Sigmoid colon (tissue), 7 donors: ENCODE results near the gene COP1. TPM values are rescaled to one million over a fixed set of nuclear protein-coding genes. Genes with fewer than 3 reads are reported as not detected.

Experiments used
- DNase-seq: peaks from one replicate; pipeline ENCODE4 v3.0.0-alpha.2; 2019
- H3K27ac ChIP-seq, 4 donors: fragments of 200-600 bp; sonication (generic); one replicate each; pipeline ENCODE4 v1.5.1; 2016 to 2019; ENCODE audit warnings: mild to moderate bottlenecking in 1 of 4
- H3K27me3 ChIP-seq, 3 donors: fragments of 200-600 bp; sonication (generic); one replicate each; pipeline ENCODE4 v1.5.1; 2019; ENCODE audit warnings: mild to moderate bottlenecking in 1 of 3
- H3K36me3 ChIP-seq, 4 donors: fragments of 200-600 bp; sonication (generic); one replicate each; pipeline ENCODE4 v1.5.1; 2016 to 2019
- H3K4me1 ChIP-seq, 4 donors: fragments of 200-600 bp; sonication (generic); one replicate each; pipeline ENCODE4 v1.5.1; 2017 to 2019
- H3K4me3 ChIP-seq, 4 donors: fragments of 200-600 bp; sonication (generic); one replicate each; pipeline ENCODE4 v1.5.1; 2017 to 2019; ENCODE audit warnings: mild to moderate bottlenecking in 2 of 4, moderate library complexity in 1 of 4
- H3K9me3 ChIP-seq, 4 donors: fragments of 200-600 bp in 3 of 4; sonication (generic) in 3 of 4; one replicate each; pipeline versions ENCODE4 v1.5.1 to v1.6.1; 2013 to 2019
- CTCF ChIP-seq, 4 experiments: fragments of 450-650 bp in 3 of 4; fragments of 200-600 bp in 1 of 4; IDR thresholded peaks; one replicate each; pipeline ENCODE4 v1.5.1; 2016 to 2019; ENCODE audit warnings: antibody characterized with exemption in 4 of 4, mild to moderate bottlenecking in 3 of 4, moderate library complexity in 2 of 4
- EP300 ChIP-seq, 4 donors: sonication (generic); formaldehyde crosslinking; IDR thresholded peaks; one replicate each; pipeline ENCODE4 v1.6.1; 2017; ENCODE audit warnings: antibody characterized with exemption in 4 of 4
- POLR2A ChIP-seq, 2 donors: fragments of 450-650 bp; IDR thresholded peaks; one replicate each; pipeline ENCODE4 v1.6.1; 2016; ENCODE audit warnings: antibody characterized with exemption in 2 of 2, mild to moderate bottlenecking in 2 of 2, moderate library complexity in 2 of 2
- POLR2AphosphoS5 ChIP-seq, 4 donors: sonication (generic); formaldehyde crosslinking; IDR thresholded peaks; one replicate each; pipeline ENCODE4 v1.6.1; 2017; ENCODE audit warnings: antibody characterized with exemption in 4 of 4
- WGBS, 2 donors: extraction: QIAGEN DNeasy Blood & Tissue Kit; methylation state at CpG; one replicate each; pipeline ENCODE4 v1.1.7; 2013; 5-methylcytosine and 5-hydroxymethylcytosine counted together
- intact Hi-C: fragments of 100-400 bp; cut with DNase I; formaldehyde crosslinking; loops from one replicate; pipeline ENCODE4 v1.15.1; 2023
- polyA plus RNA-seq, 3 donors: library from polyadenylated mRNA; stranded (reverse); fragments of 200-250 nt; gene quantifications; one replicate each; pipeline ENCODE4 v1.2.3, GENCODE V29; 2013
- total RNA-seq, 4 donors: library from RNA; depleted of rRNA; stranded (reverse); fragments of >200 nt; gene quantifications; one replicate each; pipeline ENCODE4 v1.1.0, GENCODE V29; 2016
- donor health status: healthy with polysubstance abuse.
- donor health status: Bipolar disorder and iron deficiency.
- donor health status: healthy.

The COP1 gene
- total and polyA plus RNA-seq, 7 donors: 33.9 to 64.5 (median 55.9) TPM

- H3K4me1 ChIP-seq: no peaks in the 10 kb centered on the region
- intact Hi-C loops: no loop called here
- 96 to 100% methylated on average over 2 of the region's 2 CpGs for WGBS, 2 donors
- H3K9me3 ChIP-seq: no peaks in the 10 kb centered on the region
- H3K27ac ChIP-seq: no peak overlapping the region
- no peak for TF ChIP-seq POLR2A (IDR thresholded peaks at IDR 0.05)
- no peak for TF ChIP-seq EP300 (IDR thresholded peaks at IDR 0.05)
- no peak for TF ChIP-seq POLR2AphosphoS5 (IDR thresholded peaks at IDR 0.05)
- TF ChIP-seq CTCF (IDR thresholded peaks at IDR 0.05): no peak
- no peaks in the 10 kb centered on the region for H3K27me3 ChIP-seq
- no peak for DNase-seq
- H3K4me3 ChIP-seq: no peak overlapping the region
- H3K36me3 ChIP-seq: peaks cover 0 to 16% (median 2%) of the 10 kb centered on the region in 4 donors
Observed at GRCh38 chr1:176165573-176165972, 41.5 kb downstream of the COP1 start.

- TF ChIP-seq EP300 (IDR thresholded peaks at IDR 0.05) (no peak), CTCF (IDR thresholded peaks at IDR 0.05) (no peak), POLR2A (IDR thresholded peaks at IDR 0.05) (no peak), POLR2AphosphoS5 (IDR thresholded peaks at IDR 0.05) (no peak)
- Histone ChIP-seq H3K27ac (no peak overlapping the region), H3K9me3 (no peaks in the 10 kb centered on the region), H3K27me3 (no peaks in the 10 kb centered on the region), H3K4me1 (no peaks in the 10 kb centered on the region), H3K36me3 (peaks cover 0 to 16% (median 2%) of the 10 kb centered on the region in 4 donors), H3K4me3 (no peak overlapping the region)
- intact Hi-C loops: no loop called here
- no peak for DNase-seq
- 93 to 96% methylated on average over 2 of the region's 2 CpGs for WGBS, 2 donors
Observed at GRCh38 chr1:176164014-176164678, 42.9 kb downstream of the COP1 start.

- TF ChIP-seq POLR2A (IDR thresholded peaks at IDR 0.05) (no peak), EP300 (IDR thresholded peaks at IDR 0.05) (no peak), CTCF (IDR thresholded peaks at IDR 0.05) (no peak), POLR2AphosphoS5 (IDR thresholded peaks at IDR 0.05) (no peak)
- WGBS, 2 donors: 41 to 87% methylated on average over 2 of the region's 2 CpGs
- H3K9me3 ChIP-seq: peaks cover 0 to 11% (median 5%) of the 10 kb centered on the region in 4 donors
- intact Hi-C loops: no loop called here
- DNase-seq: no peak
- H3K4me3 ChIP-seq: no peak overlapping the region
- H3K27me3 ChIP-seq: no peaks in the 10 kb centered on the region
- peaks cover 0 to 16% (median 2%) of the 10 kb centered on the region in 4 donors for H3K36me3 ChIP-seq
- no peak overlapping the region for H3K27ac ChIP-seq
- no peaks in the 10 kb centered on the region for H3K4me1 ChIP-seq
Observed at GRCh38 chr1:176159993-176160392, 47.1 kb downstream of the COP1 start.

- no peak for DNase-seq
- Histone ChIP-seq H3K36me3 (peaks cover 0 to 21% (median 2%) of the 10 kb centered on the region in 4 donors), H3K4me1 (no peaks in the 10 kb centered on the region), H3K27me3 (no peaks in the 10 kb centered on the region), H3K27ac (no peak overlapping the region), H3K9me3 (peaks cover 0 to 11% (median 5%) of the 10 kb centered on the region in 4 donors), H3K4me3 (no peak overlapping the region)
- 98 to 99% methylated on average over 3 of the region's 3 CpGs for WGBS, 2 donors
- intact Hi-C loops: no loop called here
- no peak for TF ChIP-seq CTCF (IDR thresholded peaks at IDR 0.05)
- no peak for TF ChIP-seq EP300 (IDR thresholded peaks at IDR 0.05)
- TF ChIP-seq POLR2A (IDR thresholded peaks at IDR 0.05): no peak
- TF ChIP-seq POLR2AphosphoS5 (IDR thresholded peaks at IDR 0.05): no peak
Observed at GRCh38 chr1:176157995-176158394, 49.1 kb downstream of the COP1 start.
